Pons (tissue), 1 donor: ENCODE results near the gene MDH1.

Experiments used
- DNase-seq: peaks from one replicate; pipeline ENCODE4 v3.0.0-alpha.2; 2016; ENCODE audit warnings: low spot score

MDH1 gene

GRCh38 chr2:63639344-63639743 lies 50.6 kb downstream of the MDH1 start:
- no peak for DNase-seq

- no peak for DNase-seq
Measured at GRCh38 chr2:63642946-63643345, 54.2 kb downstream of the MDH1 start.

GRCh38 chr2:63643486-63643885 lies 54.7 kb downstream of the MDH1 start:
- DNase-seq: no peak

- no peak for DNase-seq
Measured at GRCh38 chr2:63648632-63649031, 59.9 kb downstream of the MDH1 start.

GRCh38 chr2:63649829-63650228 lies 61.1 kb downstream of the MDH1 start:
- no peak for DNase-seq

- no peak for DNase-seq
Measured at GRCh38 chr2:63650756-63651155, 62.0 kb downstream of the MDH1 start.

GRCh38 chr2:63651356-63651755 lies 62.6 kb downstream of the MDH1 start:
- no peak for DNase-seq

- peak; percentile 12 for DNase-seq
Measured at GRCh38 chr2:63651861-63652651, 63.3 kb downstream of the MDH1 start.

- DNase-seq: no peak
Measured at GRCh38 chr2:63652652-63652985, 63.9 kb downstream of the MDH1 start.

- DNase-seq: no peak
Measured at GRCh38 chr2:63654959-63655358, 66.2 kb downstream of the MDH1 start.
